Neural crest cell (in vitro differentiated cells): ENCODE results near the gene LRRC4B. TPM values are rescaled to one million over a fixed set of nuclear protein-coding genes. Genes with fewer than 3 reads are reported as not detected.
"Not testable (repeated sequence)": the region's sequence is repeated elsewhere in the genome, so short reads cannot be mapped to it uniquely, and the experiment has no call there.

Experiments
- DNase-seq: peaks from one replicate; pipeline ENCODE4 v3.0.0; 2021; ENCODE audit warnings: low read depth, mixed read lengths, low spot score
- H3K27ac Mint-ChIP-seq: one replicate; pipeline ENCODE4 v1.8.0; 2021; ENCODE audit warnings: mild to moderate bottlenecking, mixed read lengths; ENCODE audit not compliant: unreplicated experiment
- H3K27me3 Mint-ChIP-seq: 2 replicates; pipeline ENCODE4 v1.8.0; 2021; ENCODE audit warnings: low read depth, mild to moderate bottlenecking, mixed read lengths
- H3K36me3 Mint-ChIP-seq: 2 replicates; pipeline ENCODE4 v1.8.0; 2021; ENCODE audit warnings: low read depth, mild to moderate bottlenecking, mixed read lengths
- H3K4me1 Mint-ChIP-seq: 2 replicates; pipeline ENCODE4 v1.8.0; 2021; ENCODE audit warnings: mixed read lengths
- H3K4me3 Mint-ChIP-seq: one replicate; pipeline ENCODE4 v1.8.0; 2021; ENCODE audit warnings: mild to moderate bottlenecking, mixed read lengths
- H3K9me3 Mint-ChIP-seq: 2 replicates; pipeline ENCODE4 v1.8.0; 2021; ENCODE audit warnings: mixed read lengths
- CTCF ChIP-seq: fragments of 200-600 bp; sonication (generic); conservative IDR thresholded peaks from 2 replicates; pipeline ENCODE4 v1.5.0; 2021; ENCODE audit warnings: antibody characterized with exemption, mild to moderate bottlenecking
- total RNA-seq: library from RNA; stranded (reverse); gene quantifications from 2 replicates; pipeline ENCODE4 v1.2.1, GENCODE V29; 2021

The LRRC4B gene
- total RNA-seq, 1 donor from 2014 or later, result 50.2 TPM

GRCh38 chr19:50601407-50602088 lies 33.3 kb upstream of the LRRC4B start:
- Mint-ChIP-seq H3K9me3 (peaks cover 3% of the 10 kb centered on the region), H3K4me3 (no peak overlapping the region), H3K36me3 (no peaks in the 10 kb centered on the region), H3K27ac (no peak overlapping the region), H3K4me1 (peaks cover 13% of the 10 kb centered on the region), H3K27me3 (peaks cover 55% of the 10 kb centered on the region)
- DNase-seq, result no peak
- no peak for TF ChIP-seq CTCF

GRCh38 chr19:50599427-50599826 lies 31.2 kb upstream of the LRRC4B start:
- H3K27ac Mint-ChIP-seq, result no peak overlapping the region
- no peak for TF ChIP-seq CTCF
- H3K36me3 Mint-ChIP-seq, result no peaks in the 10 kb centered on the region
- no peak overlapping the region for H3K4me3 Mint-ChIP-seq
- H3K27me3 Mint-ChIP-seq, result peaks cover 45% of the 10 kb centered on the region
- no peak for DNase-seq
- no peaks in the 10 kb centered on the region for H3K9me3 Mint-ChIP-seq
- H3K4me1 Mint-ChIP-seq, result peaks cover 5% of the 10 kb centered on the region

GRCh38 chr19:50590191-50590590 lies 22.0 kb upstream of the LRRC4B start:
- no peaks in the 10 kb centered on the region for H3K4me1 Mint-ChIP-seq
- peaks cover 16% of the 10 kb centered on the region for H3K27me3 Mint-ChIP-seq
- no peaks in the 10 kb centered on the region for H3K9me3 Mint-ChIP-seq
- H3K4me3 Mint-ChIP-seq, result no peak overlapping the region
- no peak for DNase-seq
- TF ChIP-seq CTCF, result no peak
- no peaks in the 10 kb centered on the region for H3K36me3 Mint-ChIP-seq
- no peak overlapping the region for H3K27ac Mint-ChIP-seq

- DNase-seq, H3K9me3 Mint-ChIP-seq, H3K4me3 Mint-ChIP-seq, H3K27ac Mint-ChIP-seq, H3K4me1 Mint-ChIP-seq, H3K27me3 Mint-ChIP-seq, H3K36me3 Mint-ChIP-seq: not testable (repeated sequence)
Observed at GRCh38 chr19:50581795-50582660, 13.8 kb upstream of the LRRC4B start.

GRCh38 chr19:50580970-50581634 lies 12.9 kb upstream of the LRRC4B start:
- H3K4me1 Mint-ChIP-seq, result peaks cover 8% of the 10 kb centered on the region
- no peaks in the 10 kb centered on the region for H3K9me3 Mint-ChIP-seq
- H3K4me3 Mint-ChIP-seq, result no peak overlapping the region
- H3K27ac Mint-ChIP-seq, result no peak overlapping the region
- no peak for TF ChIP-seq CTCF
- DNase-seq, result no peak
- no peaks in the 10 kb centered on the region for H3K27me3 Mint-ChIP-seq
- no peaks in the 10 kb centered on the region for H3K36me3 Mint-ChIP-seq
